GM12891 (cell line): Measurements from ENCODE around the gene PRMT5.

Experiments
- POLR2A ChIP-seq: IDR thresholded peaks from 2 replicates; pipeline ENCODE4 v1.6.1; 2011; ENCODE audit warnings: low read depth, low read length, control low read depth
- POLR2AphosphoS5 ChIP-seq: IDR thresholded peaks from 2 replicates; pipeline ENCODE4 v1.6.1; 2011; ENCODE audit warnings: low read depth, low read length, control low read depth
- SPI1 ChIP-seq: IDR thresholded peaks from 2 replicates; pipeline ENCODE4 v1.6.1; 2011; ENCODE audit warnings: low read depth, low read length, control low read depth
- TAF1 ChIP-seq: IDR thresholded peaks from 2 replicates; pipeline ENCODE4 v1.6.1; 2011; ENCODE audit warnings: low read depth, low read length, control low read depth

- TF ChIP-seq POLR2A, result no peak
- no peak for TF ChIP-seq TAF1
- no peak for TF ChIP-seq POLR2AphosphoS5
- TF ChIP-seq SPI1, result no peak
Observed at GRCh38 chr14:22875748-22876319, 53.3 kb downstream of the PRMT5 start.
